Measurements from ENCODE around the gene GIGYF1.
A peak's percentile ranks its signal among the peaks of the same experiment; 100 is the strongest.
"Not testable (repeated sequence)": the region's sequence is repeated elsewhere in the genome, so short reads cannot be mapped to it uniquely, and the experiment has no call there.

Gene GIGYF1

GRCh38 chr7:100694098-100694745 is at the start of gene GIGYF1:
TSS of gene GIGYF1 (minus strand) at chr7:100694250. CDS start at chr7:100688238, 6,012 bp downstream.
- peak; percentile 63 for DNase-seq (ENCODE audit: low spot score)

GRCh38 chr7:100739934-100740333 is 45.9 kb upstream of the GIGYF1 start:
- DNase-seq (ENCODE audit: low spot score) = no peak

- no peak for DNase-seq (ENCODE audit: low spot score)
Observed at GRCh38 chr7:100736671-100737070, 42.6 kb upstream of the GIGYF1 start.

- no peak for DNase-seq (ENCODE audit: low spot score)
Observed at GRCh38 chr7:100735730-100736129, 41.7 kb upstream of the GIGYF1 start.

- DNase-seq (ENCODE audit: low spot score) = no peak
Observed at GRCh38 chr7:100731937-100732636, 38.0 kb upstream of the GIGYF1 start.

GRCh38 chr7:100730136-100730800 is 36.2 kb upstream of the GIGYF1 start:
- DNase-seq (ENCODE audit: low spot score) = no peak

- no peak for DNase-seq (ENCODE audit: low spot score)
Observed at GRCh38 chr7:100728196-100728595, 34.1 kb upstream of the GIGYF1 start.

GRCh38 chr7:100726996-100727761 is 33.1 kb upstream of the GIGYF1 start:
- no peak for DNase-seq (ENCODE audit: low spot score)

GRCh38 chr7:100724364-100724763 is 30.3 kb upstream of the GIGYF1 start:
- DNase-seq (ENCODE audit: low spot score) = not testable (repeated sequence)

- no peak for DNase-seq (ENCODE audit: low spot score)
Observed at GRCh38 chr7:100723732-100724275, 29.8 kb upstream of the GIGYF1 start.

- no peak for DNase-seq (ENCODE audit: low spot score)
Observed at GRCh38 chr7:100722480-100723212, 28.6 kb upstream of the GIGYF1 start.

GRCh38 chr7:100721505-100721812 is 27.4 kb upstream of the GIGYF1 start:
- DNase-seq (ENCODE audit: low spot score) = no peak

GRCh38 chr7:100720671-100721504 is 26.8 kb upstream of the GIGYF1 start:
- no peak for DNase-seq (ENCODE audit: low spot score)

GRCh38 chr7:100720279-100720670 is 26.2 kb upstream of the GIGYF1 start, which contains the start of gene EPO:
TSS of gene EPO (plus strand) at chr7:100720468. CDS start at chr7:100720981, 513 bp downstream.
- no peak for DNase-seq (ENCODE audit: low spot score)

- no peak for DNase-seq (ENCODE audit: low spot score)
Observed at GRCh38 chr7:100719523-100720278, 25.7 kb upstream of the GIGYF1 start.

GRCh38 chr7:100717073-100717472 is 23.0 kb upstream of the GIGYF1 start:
- DNase-seq (ENCODE audit: low spot score) = not testable (repeated sequence)

GRCh38 chr7:100714725-100715124 is 20.7 kb upstream of the GIGYF1 start:
- DNase-seq (ENCODE audit: low spot score) = no peak

- no peak for DNase-seq (ENCODE audit: low spot score)
Observed at GRCh38 chr7:100711369-100711768, 17.3 kb upstream of the GIGYF1 start.

GRCh38 chr7:100710452-100710851 is 16.4 kb upstream of the GIGYF1 start:
- DNase-seq (ENCODE audit: low spot score) = no peak

GRCh38 chr7:100708395-100708794 is 14.3 kb upstream of the GIGYF1 start:
- no peak for DNase-seq (ENCODE audit: low spot score)

Measured in CD4-positive, alpha-beta T cell treated with Interleukin-2 at 100 ng/mL for 4 hours (primary cell).